Fibroblast of lung (primary cell): ENCODE data around the gene MAP3K6. TPM values are rescaled to one million over a fixed set of nuclear protein-coding genes. Genes with fewer than 3 reads are reported as not detected.

ENCODE experiments used
- DNase-seq, 2 donors: peaks; one replicate each; pipeline versions ENCODE4 v3.0.0 to v3.0.0-alpha.2; 2010; ENCODE audit warnings: low read depth in 2 of 2
- H2AFZ ChIP-seq: 2 replicates; pipeline ENCODE4 v1.5.1; 2012; ENCODE audit warnings: low read length, control low read depth, inconsistent platforms
- H3K27ac ChIP-seq: 2 replicates; pipeline ENCODE4 v1.5.1; 2011; ENCODE audit warnings: low read length, control low read depth; ENCODE audit not compliant: insufficient read depth
- H3K27me3 ChIP-seq: 2 replicates; pipeline ENCODE4 v1.5.1; 2011; ENCODE audit warnings: mild to moderate bottlenecking, low read length; ENCODE audit not compliant: control insufficient read depth, insufficient read depth
- H3K36me3 ChIP-seq: 2 replicates; pipeline ENCODE4 v1.5.1; 2011; ENCODE audit warnings: low read length; ENCODE audit not compliant: control insufficient read depth, insufficient read depth
- H3K4me1 ChIP-seq: 2 replicates; pipeline ENCODE4 v1.5.1; 2011; ENCODE audit warnings: low read length; ENCODE audit not compliant: control insufficient read depth, insufficient read depth; ENCODE audit errors: extremely low read depth
- H3K4me2 ChIP-seq: 2 replicates; pipeline ENCODE4 v1.5.1; 2011; ENCODE audit warnings: low read length, control low read depth; ENCODE audit not compliant: insufficient read depth; ENCODE audit errors: extremely low read depth
- H3K4me3 ChIP-seq, 4 experiments: fragments of 200-600 bp in 1 of 4; sonication (generic) in 1 of 4; replicated peaks in 1 of 4; 2 replicates each; pipeline ENCODE4 v1.5.1; 2011 to 2016; ENCODE audit warnings: low read length in 4 of 4, low read depth in 3 of 4, mild to moderate bottlenecking in 3 of 4, control low read depth in 2 of 4, inconsistent platforms in 1 of 4, mixed read lengths in 1 of 4; ENCODE audit not compliant: insufficient read depth in 1 of 4; ENCODE audit errors: control extremely low read depth in 1 of 4
- H3K79me2 ChIP-seq: 2 replicates; pipeline ENCODE4 v1.5.1; 2012; ENCODE audit warnings: mild to moderate bottlenecking, low read length, inconsistent platforms; ENCODE audit not compliant: control insufficient read depth, insufficient read depth
- H3K9ac ChIP-seq: 2 replicates; pipeline ENCODE4 v1.5.1; 2011; ENCODE audit warnings: mild to moderate bottlenecking, low read length, control low read depth; ENCODE audit not compliant: insufficient read depth
- H3K9me3 ChIP-seq: 2 replicates; pipeline ENCODE4 v1.5.1; 2012; ENCODE audit warnings: low read depth, low read length; ENCODE audit not compliant: control insufficient read depth, insufficient read depth
- H4K20me1 ChIP-seq: 2 replicates; pipeline ENCODE4 v1.5.1; 2011; ENCODE audit warnings: low read length; ENCODE audit not compliant: control insufficient read depth, insufficient read depth; ENCODE audit errors: extremely low read depth
- EZH2 ChIP-seq: IDR thresholded peaks from 2 replicates; pipeline ENCODE4 v1.5.1; 2012; ENCODE audit warnings: low read length, control low read depth, mild to moderate bottlenecking; ENCODE audit errors: missing control alignments
- polyA plus RNA-seq, 2 donors: library from polyadenylated mRNA; depleted of rRNA in 1 of 2; stranded (reverse) in 1 of 2; unstranded in 1 of 2; fragments of >200 nt; gene quantifications; 2 replicates each; pipeline ENCODE4 v1.2.1, GENCODE V29; 2011 to 2012; ENCODE audit warnings: missing spikeins in 1 of 2
- total RNA-seq: library from RNA; depleted of rRNA; stranded (reverse); fragments of >200 nt; gene quantifications from 2 replicates; pipeline ENCODE4 v1.2.1, GENCODE V29; 2014
- TF ChIP-seq, protein P1 (sequence below), 2 donors: IDR thresholded peaks in 1 of 2; conservative IDR thresholded peaks in 1 of 2; 1 replicate in 1 of 2; 2 replicates in 1 of 2; pipeline ENCODE4 v1.5.1; 2011 to 2012; ENCODE audit warnings: low read length in 2 of 2, control low read depth in 1 of 2, inconsistent platforms in 1 of 2, low read depth in 1 of 2, mild to moderate bottlenecking in 1 of 2

The MAP3K6 gene
- total and polyA plus RNA-seq, 2 donors (not counting 1 experiment from before 2014, with no cell fraction given) = 8.3 to 11.5 TPM

DNA sequence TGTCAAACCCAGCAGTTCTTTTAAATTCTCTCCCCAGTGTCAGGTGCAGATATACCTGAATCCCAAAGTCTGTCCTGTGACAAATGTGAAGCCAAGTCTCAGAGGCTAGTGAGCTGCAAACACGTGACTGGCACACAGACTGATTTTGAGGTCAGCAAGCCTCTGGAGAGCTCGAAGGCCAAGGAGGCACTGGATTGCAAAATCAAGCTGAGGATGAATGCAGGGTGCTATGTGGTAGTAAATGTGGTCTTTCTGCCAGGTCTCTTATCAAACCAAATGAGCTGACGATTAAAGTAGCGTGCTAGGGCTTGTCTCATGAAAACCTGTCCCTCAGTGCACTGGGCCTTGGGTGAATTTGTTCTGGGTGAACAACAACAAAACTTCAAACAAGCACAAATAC, 46.2 kb upstream of the MAP3K6 start:
- Histone ChIP-seq H3K27ac (no peak overlapping the region), H4K20me1 (no peaks in the 10 kb centered on the region), H3K9me3 (no peaks in the 10 kb centered on the region), H3K4me2 (no peak overlapping the region), H3K4me1 (peaks cover 2% of the 10 kb centered on the region), H3K9ac (no peak overlapping the region), H2AFZ (no peak overlapping the region), H3K4me3 (no peak overlapping the region), H3K79me2 (no peaks in the 10 kb centered on the region), H3K27me3 (no peaks in the 10 kb centered on the region), H3K36me3 (peaks cover 15% of the 10 kb centered on the region)
- TF ChIP-seq EZH2 = no peak
- TF ChIP-seq, protein P1, sequence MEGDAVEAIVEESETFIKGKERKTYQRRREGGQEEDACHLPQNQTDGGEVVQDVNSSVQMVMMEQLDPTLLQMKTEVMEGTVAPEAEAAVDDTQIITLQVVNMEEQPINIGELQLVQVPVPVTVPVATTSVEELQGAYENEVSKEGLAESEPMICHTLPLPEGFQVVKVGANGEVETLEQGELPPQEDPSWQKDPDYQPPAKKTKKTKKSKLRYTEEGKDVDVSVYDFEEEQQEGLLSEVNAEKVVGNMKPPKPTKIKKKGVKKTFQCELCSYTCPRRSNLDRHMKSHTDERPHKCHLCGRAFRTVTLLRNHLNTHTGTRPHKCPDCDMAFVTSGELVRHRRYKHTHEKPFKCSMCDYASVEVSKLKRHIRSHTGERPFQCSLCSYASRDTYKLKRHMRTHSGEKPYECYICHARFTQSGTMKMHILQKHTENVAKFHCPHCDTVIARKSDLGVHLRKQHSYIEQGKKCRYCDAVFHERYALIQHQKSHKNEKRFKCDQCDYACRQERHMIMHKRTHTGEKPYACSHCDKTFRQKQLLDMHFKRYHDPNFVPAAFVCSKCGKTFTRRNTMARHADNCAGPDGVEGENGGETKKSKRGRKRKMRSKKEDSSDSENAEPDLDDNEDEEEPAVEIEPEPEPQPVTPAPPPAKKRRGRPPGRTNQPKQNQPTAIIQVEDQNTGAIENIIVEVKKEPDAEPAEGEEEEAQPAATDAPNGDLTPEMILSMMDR (conservative IDR thresholded peaks at IDR 0.05 in 1 of 2, IDR thresholded peaks at IDR 0.05 in 1 of 2; ENCODE audit: low read depth in 1 of 2, low read length in 2 of 2) = no peak
- no peak for DNase-seq

DNA sequence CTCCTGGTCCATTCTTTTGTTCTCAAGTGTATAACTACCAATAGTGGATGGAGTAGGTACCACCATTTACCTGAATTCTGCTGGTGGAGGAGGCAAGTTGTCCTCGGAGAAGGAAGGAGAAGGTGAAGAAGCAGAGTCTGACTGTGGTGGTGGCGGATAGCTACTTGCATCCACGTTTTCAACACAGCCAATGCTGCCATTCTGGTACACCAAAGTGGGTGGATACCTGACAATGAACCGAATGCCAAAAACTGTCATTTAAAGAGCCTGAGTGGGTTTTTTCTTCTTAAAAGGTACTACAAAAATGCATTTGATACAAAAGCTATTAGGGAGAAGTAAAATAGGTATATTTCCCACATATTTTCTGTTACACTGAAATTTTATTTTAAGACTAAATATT, 45.7 kb upstream of the MAP3K6 start:
- no peaks in the 10 kb centered on the region for H3K27me3 ChIP-seq

DNA sequence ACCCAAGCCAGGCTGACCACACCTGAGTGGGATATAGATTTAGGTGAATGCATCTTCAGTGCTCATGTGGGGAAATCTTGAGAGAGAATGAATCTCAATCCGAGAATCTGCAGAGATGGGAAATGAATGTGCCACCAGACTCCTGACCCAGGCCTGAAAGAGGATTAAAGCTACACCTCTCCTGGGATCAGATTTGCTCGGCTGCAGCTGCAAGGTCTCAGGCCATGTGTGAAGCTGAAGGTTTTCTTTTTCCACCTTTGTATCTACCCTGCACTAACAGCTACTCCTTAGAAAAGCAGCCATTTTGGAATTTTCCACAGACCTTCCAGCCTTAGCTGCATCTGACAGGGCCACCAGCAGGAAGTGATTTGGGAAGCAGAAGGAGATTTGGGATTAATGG, 43.9 kb upstream of the MAP3K6 start:
- peaks cover 19% of the 10 kb centered on the region for H3K36me3 ChIP-seq

More for the DNA sequence above, 45.7 kb upstream of the MAP3K6 start:
- DNase-seq = no peak
- no peak for TF ChIP-seq EZH2
- TF ChIP-seq, protein P1 (conservative IDR thresholded peaks at IDR 0.05 in 1 of 2, IDR thresholded peaks at IDR 0.05 in 1 of 2; ENCODE audit: low read depth in 1 of 2, low read length in 2 of 2) = no peak
- no peak overlapping the region for H3K27ac ChIP-seq
- H3K4me3 ChIP-seq = no peak overlapping the region
- no peak overlapping the region for H3K9ac ChIP-seq
- H3K4me1 ChIP-seq = no peaks in the 10 kb centered on the region
- no peaks in the 10 kb centered on the region for H3K9me3 ChIP-seq
- H2AFZ ChIP-seq = no peak overlapping the region
- no peaks in the 10 kb centered on the region for H3K79me2 ChIP-seq
- peaks cover 13% of the 10 kb centered on the region for H3K36me3 ChIP-seq
- no peaks in the 10 kb centered on the region for H4K20me1 ChIP-seq
- no peak overlapping the region for H3K4me2 ChIP-seq

More for the DNA sequence above, 43.9 kb upstream of the MAP3K6 start:
- peaks cover 2% of the 10 kb centered on the region for H3K4me1 ChIP-seq
- H3K4me2 ChIP-seq = no peak overlapping the region
- TF ChIP-seq, protein P1 (conservative IDR thresholded peaks at IDR 0.05 in 1 of 2, IDR thresholded peaks at IDR 0.05 in 1 of 2; ENCODE audit: low read depth in 1 of 2, low read length in 2 of 2) = no peak
- no peak for TF ChIP-seq EZH2
- DNase-seq = no peak
- no peak overlapping the region for H3K27ac ChIP-seq
- H3K4me3 ChIP-seq = no peak overlapping the region
- H3K9ac ChIP-seq = no peak overlapping the region
- H3K9me3 ChIP-seq = no peaks in the 10 kb centered on the region
- H2AFZ ChIP-seq = no peak overlapping the region
- H3K27me3 ChIP-seq = no peaks in the 10 kb centered on the region
- H4K20me1 ChIP-seq = no peaks in the 10 kb centered on the region
- H3K79me2 ChIP-seq = no peaks in the 10 kb centered on the region
